ENCODE results near the gene FBXO3.
"Not testable (repeated sequence)": the region's sequence is repeated elsewhere in the genome, so short reads cannot be mapped to it uniquely, and the experiment has no call there.

Gene FBXO3, protein sequence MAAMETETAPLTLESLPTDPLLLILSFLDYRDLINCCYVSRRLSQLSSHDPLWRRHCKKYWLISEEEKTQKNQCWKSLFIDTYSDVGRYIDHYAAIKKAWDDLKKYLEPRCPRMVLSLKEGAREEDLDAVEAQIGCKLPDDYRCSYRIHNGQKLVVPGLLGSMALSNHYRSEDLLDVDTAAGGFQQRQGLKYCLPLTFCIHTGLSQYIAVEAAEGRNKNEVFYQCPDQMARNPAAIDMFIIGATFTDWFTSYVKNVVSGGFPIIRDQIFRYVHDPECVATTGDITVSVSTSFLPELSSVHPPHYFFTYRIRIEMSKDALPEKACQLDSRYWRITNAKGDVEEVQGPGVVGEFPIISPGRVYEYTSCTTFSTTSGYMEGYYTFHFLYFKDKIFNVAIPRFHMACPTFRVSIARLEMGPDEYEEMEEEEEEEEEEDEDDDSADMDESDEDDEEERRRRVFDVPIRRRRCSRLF

DNA sequence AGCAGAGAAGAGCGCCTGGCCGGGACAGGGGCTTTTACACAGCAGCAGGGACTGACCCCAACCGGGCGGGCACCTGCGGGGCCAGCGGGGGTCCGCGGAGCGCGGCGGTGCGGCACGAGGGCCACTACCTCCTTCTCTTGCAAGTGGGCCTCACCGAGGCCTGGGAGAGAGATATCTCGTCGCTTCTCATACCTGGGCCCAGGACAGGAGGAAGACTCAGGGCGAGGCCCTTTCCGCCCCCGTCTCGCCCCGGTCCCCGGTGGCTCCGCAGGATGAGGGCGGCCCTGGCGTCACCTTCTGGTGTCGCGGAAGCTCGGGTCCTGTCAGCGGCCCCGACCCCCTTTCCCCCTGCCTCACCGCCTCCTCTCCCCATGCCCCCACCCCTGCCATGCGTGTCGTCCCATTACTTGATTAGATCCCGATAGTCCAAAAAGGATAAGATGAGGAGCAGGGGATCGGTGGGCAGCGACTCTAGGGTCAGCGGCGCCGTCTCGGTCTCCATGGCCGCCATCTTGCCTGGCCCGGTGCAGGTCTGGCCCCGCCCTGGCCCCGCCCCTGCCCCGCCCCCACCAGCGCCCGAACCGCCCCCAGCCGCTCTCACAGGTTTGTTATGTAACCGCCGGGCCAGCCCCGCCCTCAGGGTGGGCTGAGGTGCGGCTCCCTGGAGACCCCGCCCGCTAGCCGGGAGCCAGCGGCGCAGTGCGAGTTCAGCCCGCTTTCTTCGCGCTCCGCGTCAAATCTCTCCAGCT, at the start of gene FBXO3:
Gene FBXO3, minus strand, starts transcription at position 534 of the 749 bp plus-strand sequence. Its CDS starts 23 bp downstream, at position 511.
- DNase-seq = peak; percentile 17

DNA sequence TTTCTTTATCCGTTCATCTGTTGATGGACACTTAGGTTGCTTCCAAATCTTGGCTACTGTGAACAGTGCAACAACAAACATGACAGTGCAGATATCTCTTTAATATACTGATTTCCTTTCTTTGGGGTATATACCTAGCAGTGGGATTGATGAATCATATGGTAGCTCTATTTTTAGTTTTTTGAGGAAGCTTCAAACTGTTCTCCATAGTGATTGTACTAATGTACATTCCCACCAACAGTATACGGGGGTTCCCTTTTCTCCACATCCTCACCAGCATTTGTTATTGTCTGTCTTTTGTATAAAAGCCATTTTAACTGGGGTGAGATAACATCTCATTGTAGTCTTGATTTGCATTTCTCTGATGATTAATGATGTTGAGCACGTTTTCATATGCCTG, 48.7 kb upstream of the FBXO3 start:
- not testable (repeated sequence) for DNase-seq

- no peak for DNase-seq
Observed at GRCh38 chr11:33819278-33820035, 45.1 kb upstream of the FBXO3 start.

DNA sequence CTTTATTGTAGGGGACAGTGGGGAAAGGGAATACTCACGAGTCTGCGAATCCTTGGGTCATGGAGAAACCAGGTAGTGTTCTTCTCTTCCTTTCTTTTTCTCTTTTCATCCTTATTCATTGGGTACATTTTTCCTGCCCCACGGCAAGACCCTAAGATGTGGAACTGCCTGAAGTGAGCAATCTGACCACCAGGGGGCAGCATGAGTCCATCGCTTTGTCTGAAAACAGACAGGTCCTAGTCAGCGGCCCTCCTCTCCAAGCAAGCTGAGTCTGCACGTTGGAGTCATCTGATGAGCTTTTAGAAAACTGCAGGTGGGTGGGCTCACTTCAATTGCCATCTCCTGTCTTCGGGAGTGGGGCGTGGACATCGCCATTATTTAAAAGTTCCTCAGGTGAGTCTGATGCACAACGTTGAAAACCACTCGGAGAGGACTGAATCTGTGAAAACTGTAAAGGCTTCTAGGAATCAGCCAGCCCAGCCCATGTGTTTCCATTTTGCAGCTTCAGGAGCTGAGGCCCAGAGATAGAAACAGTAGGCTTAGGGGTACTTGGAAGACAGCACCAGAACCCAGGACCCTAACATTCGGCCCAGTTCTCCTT, 34.0 kb upstream of the FBXO3 start:
- peak; percentile 31 for DNase-seq

- no peak for DNase-seq
Observed at GRCh38 chr11:33804471-33804870, 30.2 kb upstream of the FBXO3 start.

GRCh38 chr11:33802194-33802950, 28.1 kb upstream of the FBXO3 start:
- DNase-seq = peak; percentile 36

GRCh38 chr11:33801821-33802193, 27.5 kb upstream of the FBXO3 start:
- no peak for DNase-seq

DNA sequence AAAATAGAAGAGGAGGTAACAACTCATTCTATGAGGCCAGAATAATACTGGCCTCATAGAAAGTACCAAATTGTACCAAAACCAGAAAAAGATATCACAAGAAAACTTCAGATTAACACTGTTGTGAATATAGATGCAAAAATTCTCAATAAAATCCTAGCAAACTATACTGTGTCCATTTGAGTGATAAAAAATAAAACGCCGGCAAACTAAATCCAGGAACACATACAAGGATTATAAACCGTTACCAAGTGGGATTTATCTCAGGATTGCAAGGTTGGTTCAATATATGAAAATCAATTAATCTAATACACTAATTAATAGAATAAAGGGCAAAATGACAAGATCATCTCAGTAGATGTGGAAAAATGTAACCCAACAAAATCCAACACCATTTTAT, 23.6 kb upstream of the FBXO3 start:
- no peak for DNase-seq

DNA sequence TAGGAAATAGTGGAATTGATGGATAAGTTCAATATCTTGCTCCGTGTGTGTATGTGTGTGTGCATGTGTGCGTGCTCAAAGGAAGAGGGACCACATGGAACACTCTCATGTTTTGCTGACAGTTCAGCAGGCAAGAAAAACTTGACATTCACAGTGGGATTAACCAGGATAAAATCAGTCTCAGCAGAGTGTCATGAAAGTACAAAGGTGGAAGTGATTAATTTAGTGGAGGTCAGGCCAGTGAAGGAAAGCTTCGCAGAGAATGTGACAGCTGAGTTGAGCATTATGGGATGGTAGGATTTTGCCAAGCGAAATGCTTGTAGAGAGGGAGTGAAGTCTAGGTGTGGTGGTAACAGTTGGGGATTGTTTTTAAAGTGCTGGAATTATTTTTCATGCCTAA, 15.7 kb upstream of the FBXO3 start:
- no peak for DNase-seq

GRCh38 chr11:33788095-33788494, 13.8 kb upstream of the FBXO3 start:
- DNase-seq = not testable (repeated sequence)

DNA sequence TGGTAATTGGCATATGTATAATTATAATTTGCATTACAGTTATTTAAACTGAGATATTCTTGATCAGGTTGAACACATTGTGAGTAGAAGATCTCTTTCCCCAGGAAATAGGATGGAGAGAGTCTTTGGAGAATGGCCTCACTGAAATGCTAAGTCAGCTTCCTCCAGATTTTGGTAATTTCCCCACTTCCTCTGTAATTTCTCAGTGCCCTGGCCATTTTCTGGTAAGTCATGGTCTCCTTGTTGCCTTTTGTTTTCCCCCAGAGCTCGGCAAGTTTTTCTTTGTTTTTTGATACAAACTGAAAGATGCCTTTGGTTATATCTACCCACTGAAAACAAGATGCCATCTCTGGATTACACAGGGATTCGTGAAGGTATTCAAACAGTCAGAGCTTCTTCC, 12.8 kb upstream of the FBXO3 start:
- no peak for DNase-seq

- no peak for DNase-seq
Observed at GRCh38 chr11:33785609-33786008, 11.3 kb upstream of the FBXO3 start.

- no peak for DNase-seq
Observed at GRCh38 chr11:33779849-33780528, 5.7 kb upstream of the FBXO3 start.

GRCh38 chr11:33778675-33779074, 4.4 kb upstream of the FBXO3 start:
- no peak for DNase-seq

GRCh38 chr11:33777906-33778305, 3.6 kb upstream of the FBXO3 start:
- DNase-seq = no peak

- DNase-seq = no peak
Observed at GRCh38 chr11:33775832-33776470, 1.6 kb upstream of the FBXO3 start.

DNA sequence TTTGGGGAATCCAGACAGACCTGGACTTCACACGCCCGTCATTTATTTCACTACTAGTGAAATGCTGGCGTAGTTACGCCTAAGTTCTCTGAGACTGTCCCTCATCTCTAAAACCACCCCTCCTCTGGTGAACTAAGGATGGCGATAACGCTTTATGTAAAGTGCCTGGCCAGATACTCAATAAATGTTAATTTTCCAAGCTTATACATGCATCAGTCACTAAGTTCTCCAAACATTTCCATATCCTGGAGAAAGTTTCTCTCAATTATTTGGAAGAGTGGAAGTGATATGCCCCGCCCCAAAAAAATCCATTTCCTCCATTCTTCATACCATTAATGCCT, 1.1 kb upstream of the FBXO3 start:
- no peak for DNase-seq

- DNase-seq = no peak
Observed at GRCh38 chr11:33774736-33775466, 581 bp upstream of the FBXO3 start.

GRCh38 chr11:33773404-33773986, 825 bp downstream of the FBXO3 start:
- no peak for DNase-seq

- no peak for DNase-seq
Observed at GRCh38 chr11:33772870-33773269, 1.4 kb downstream of the FBXO3 start.
